ENCODE data around the gene TRMT1. TPM values are rescaled to one million over a fixed set of nuclear protein-coding genes. Genes with fewer than 3 reads are reported as not detected.

The TRMT1 gene
- total RNA-seq, 2 donors from 2014 or later, result 66.4 to 83.2 TPM

DNA sequence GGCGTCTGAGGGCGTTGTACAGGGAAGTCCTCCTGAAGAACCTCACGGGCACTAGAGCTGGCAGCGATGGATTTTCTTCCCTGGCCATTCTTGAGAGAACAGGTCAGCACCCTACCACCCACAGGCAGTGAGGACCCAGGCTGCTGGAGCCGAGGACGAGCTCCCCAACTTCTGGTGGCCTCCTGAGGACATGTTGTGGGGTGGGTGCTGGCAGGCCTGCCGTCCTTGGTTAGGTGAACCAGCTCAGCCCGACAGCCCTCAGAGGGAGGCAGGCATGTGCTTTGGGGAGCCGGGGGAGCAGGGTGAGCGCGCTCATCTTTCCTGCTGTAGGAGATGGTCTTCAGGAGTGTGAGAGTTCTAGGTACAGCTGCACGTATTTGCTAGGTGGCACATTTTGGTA, 29.2 kb downstream of the TRMT1 start:
- Mint-ChIP-seq H3K36me3 (ENCODE audit: low read depth) (no peaks in the 10 kb centered on the region), H3K9me3 (no peaks in the 10 kb centered on the region), H3K4me1 (no peaks in the 10 kb centered on the region), H3K27ac (no peak overlapping the region), H3K4me3 (no peak overlapping the region), H3K27me3 (no peaks in the 10 kb centered on the region)
- ATAC-seq (replicated peaks), result no peak

DNA sequence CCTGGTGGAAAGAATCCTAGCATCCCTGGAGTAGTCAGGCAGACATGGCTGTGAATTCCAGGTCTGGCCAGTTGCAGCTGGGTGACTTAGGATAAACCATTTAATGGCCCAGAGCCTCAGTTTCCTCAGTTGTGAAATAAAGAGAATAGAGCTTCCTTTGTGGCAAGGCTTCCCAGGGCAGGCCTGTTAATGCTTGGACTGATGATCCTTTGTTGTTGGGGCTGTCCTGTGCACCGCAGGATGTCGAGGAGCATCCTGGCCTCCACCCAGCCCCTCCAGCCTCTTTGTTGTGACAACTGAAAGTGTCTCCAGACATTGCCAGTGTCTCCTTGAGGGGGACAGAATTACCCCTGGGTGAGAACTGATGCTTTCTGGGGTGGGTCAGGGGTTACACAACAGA, 30.2 kb downstream of the TRMT1 start:
- H3K36me3 Mint-ChIP-seq (ENCODE audit: low read depth), result no peaks in the 10 kb centered on the region
- no peaks in the 10 kb centered on the region for H3K4me1 Mint-ChIP-seq
- no peak for ATAC-seq (replicated peaks)
- H3K9me3 Mint-ChIP-seq, result no peaks in the 10 kb centered on the region
- H3K4me3 Mint-ChIP-seq, result no peak overlapping the region
- H3K27me3 Mint-ChIP-seq, result no peaks in the 10 kb centered on the region
- H3K27ac Mint-ChIP-seq, result no peak overlapping the region

DNA sequence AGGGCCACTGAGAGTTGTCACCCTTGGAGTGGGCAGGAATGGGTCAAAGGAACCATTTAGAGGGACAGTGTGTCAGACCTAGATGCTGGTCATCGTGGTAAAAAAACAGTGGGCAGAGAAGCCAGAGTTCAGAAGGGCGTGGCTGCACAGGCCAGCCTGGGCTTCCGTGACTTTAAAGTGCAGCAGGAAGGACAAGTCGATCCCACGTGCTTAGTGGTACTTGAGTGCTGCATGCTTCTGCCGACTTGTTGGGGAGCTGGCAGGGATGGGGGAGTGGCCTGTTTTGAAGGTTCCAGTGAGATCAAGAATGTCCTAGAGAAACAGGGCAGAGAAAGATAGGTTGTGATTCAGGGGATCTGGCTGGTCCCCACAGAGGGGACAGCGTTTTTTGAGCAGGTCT, 30.9 kb downstream of the TRMT1 start:
- no peaks in the 10 kb centered on the region for H3K4me1 Mint-ChIP-seq
- H3K36me3 Mint-ChIP-seq (ENCODE audit: low read depth), result no peaks in the 10 kb centered on the region
- no peak for ATAC-seq (replicated peaks)
- H3K4me3 Mint-ChIP-seq, result no peak overlapping the region
- no peaks in the 10 kb centered on the region for H3K9me3 Mint-ChIP-seq
- no peaks in the 10 kb centered on the region for H3K27me3 Mint-ChIP-seq
- no peak overlapping the region for H3K27ac Mint-ChIP-seq

DNA sequence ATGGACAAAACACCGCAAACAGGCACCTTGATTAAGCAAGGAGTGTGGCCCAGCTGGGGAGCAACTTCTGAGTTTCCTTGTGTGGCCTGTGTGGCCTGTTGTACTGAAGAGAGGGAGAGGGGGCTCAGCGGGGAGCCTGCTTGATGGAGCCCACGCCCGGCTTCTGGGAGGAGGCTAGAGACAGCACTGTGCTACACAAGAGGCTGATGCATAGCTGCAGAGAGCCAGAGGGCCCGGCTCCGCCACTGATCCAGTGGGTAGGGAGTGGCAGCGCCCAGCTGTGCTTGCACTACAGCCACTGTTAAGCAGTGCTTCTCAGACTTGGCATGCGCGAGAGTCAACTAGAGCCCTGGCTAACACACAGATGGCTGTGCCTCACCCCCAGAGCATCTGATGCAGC, 32.9 kb downstream of the TRMT1 start:
- Mint-ChIP-seq H3K9me3 (no peaks in the 10 kb centered on the region), H3K36me3 (ENCODE audit: low read depth) (no peaks in the 10 kb centered on the region), H3K27ac (no peak overlapping the region), H3K4me1 (no peaks in the 10 kb centered on the region), H3K4me3 (no peak overlapping the region), H3K27me3 (no peaks in the 10 kb centered on the region)
- no peak for ATAC-seq (replicated peaks)

DNA sequence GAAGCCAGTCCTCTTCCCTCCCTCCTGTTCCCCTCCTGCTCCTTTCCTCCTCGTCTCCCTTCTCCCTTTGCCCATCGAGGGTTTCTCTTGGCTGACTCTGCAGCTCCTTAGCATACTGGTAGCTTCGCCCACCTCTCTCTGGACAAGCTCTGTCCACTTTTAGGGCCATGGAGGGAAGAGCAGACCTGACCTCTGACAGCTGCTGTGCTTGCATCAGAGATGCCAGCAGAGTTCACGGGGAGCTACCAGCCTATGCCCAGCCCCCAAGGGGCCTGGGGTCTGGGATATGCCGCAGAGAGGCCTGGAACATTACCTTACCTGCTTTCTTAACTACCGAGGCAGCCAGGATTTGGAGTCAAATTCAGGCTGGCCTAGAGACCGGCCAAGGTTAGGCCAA, 33.5 kb downstream of the TRMT1 start:
- Mint-ChIP-seq H3K36me3 (ENCODE audit: low read depth) (no peaks in the 10 kb centered on the region), H3K9me3 (no peaks in the 10 kb centered on the region), H3K27me3 (no peaks in the 10 kb centered on the region), H3K4me3 (no peak overlapping the region), H3K27ac (no peak overlapping the region), H3K4me1 (no peaks in the 10 kb centered on the region)
- no peak for ATAC-seq (replicated peaks)

DNA sequence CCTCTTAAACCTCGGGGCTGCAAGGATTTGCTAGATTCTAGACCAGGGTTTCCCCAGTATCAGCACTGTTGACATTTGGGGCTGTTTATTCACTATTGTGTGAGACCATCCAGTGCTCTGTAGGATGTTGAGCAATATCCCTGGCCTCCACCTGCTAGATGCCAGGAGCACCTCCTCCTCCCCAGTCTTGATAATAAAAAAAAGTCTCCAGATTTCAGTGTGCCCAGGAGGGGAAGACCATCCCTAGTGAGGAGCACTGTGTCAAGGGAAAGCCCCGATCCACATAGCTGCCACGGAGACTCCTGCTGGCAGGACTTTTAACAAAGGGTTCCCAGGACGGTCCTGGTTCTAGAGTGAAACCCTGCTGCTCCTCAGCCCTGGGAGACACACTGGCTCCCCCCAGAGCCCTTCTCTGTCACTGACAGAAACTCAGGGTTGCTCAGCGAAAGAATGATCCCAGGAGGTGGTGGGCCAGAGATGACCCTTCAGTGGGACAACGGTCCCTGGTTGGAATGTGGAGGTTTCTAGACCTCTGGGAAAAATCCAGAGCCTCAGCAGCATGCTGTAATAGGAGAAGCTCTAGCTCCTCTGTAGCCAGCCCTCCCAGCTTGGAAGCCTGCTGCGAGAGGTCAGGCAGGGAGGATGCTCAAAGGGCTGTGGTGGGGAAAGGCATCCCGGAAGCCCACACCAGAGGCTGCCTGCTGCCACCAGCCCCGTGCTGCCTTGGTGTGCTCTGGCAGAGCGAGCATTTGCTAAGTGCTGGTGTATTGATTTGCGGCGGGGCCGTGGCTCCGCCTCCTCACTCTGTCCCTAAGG, 34.1 kb downstream of the TRMT1 start:
- Mint-ChIP-seq H3K4me1 (no peaks in the 10 kb centered on the region), H3K27me3 (no peaks in the 10 kb centered on the region), H3K4me3 (no peak overlapping the region), H3K36me3 (ENCODE audit: low read depth) (no peaks in the 10 kb centered on the region), H3K27ac (no peak overlapping the region), H3K9me3 (no peaks in the 10 kb centered on the region)
- no peak for ATAC-seq (replicated peaks)

DNA sequence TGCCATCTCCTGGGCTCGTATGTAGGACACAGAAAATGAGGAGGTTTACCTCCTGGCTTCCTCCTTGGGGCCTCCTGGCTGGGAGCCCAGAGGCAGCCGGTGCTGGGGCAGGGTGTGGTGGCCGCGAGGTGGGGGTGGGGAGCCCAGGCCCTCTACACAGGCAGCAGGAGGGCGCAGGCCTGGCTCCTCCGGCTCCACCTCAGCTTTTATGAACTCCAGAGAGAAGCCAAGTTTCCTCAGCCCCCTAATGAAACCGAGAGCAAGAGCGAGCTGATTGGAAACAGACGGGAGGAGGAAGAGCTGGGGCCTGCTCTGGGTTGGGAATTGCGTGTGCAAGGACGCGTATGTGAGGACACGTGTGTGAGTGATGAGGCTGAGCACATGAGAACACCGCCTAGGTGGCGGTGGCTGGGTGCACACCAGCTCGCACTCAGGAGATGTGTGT, 37.0 kb downstream of the TRMT1 start:
- Mint-ChIP-seq H3K9me3 (no peaks in the 10 kb centered on the region), H3K36me3 (ENCODE audit: low read depth) (no peaks in the 10 kb centered on the region), H3K27ac (no peak overlapping the region), H3K27me3 (no peaks in the 10 kb centered on the region), H3K4me1 (no peaks in the 10 kb centered on the region), H3K4me3 (no peak overlapping the region)
- no peak for ATAC-seq (replicated peaks)

DNA sequence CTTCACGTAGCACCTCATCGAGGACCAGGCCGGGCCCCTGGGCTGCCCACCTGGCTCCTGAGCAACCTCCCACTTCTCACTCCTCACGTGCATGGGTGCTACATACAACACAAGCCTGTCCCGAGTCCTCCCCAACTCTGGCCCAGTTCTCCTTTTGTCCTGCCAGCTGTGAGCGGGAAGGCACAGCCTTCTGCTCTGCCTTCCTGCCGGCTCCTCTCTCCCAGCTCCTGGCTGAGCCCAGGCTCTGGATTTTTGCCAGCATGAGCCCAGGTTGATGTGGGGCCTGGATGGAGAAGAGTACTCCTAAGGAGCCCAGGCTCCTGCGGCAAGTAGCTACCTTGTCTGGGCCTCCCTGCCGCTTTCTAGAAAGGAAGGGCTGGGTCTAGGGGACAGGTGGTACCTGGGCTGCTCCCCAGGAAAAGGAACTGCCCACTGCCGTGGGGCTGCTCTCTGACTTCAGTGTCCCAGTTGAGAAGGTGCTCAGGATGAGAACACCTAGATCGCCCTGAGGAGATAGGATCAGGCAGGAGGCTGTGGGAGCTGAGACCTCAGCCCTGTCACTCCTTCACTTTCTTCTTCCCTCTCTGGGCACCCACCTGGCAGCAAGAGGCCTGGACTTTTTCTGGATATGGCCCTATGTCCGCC, 37.5 kb downstream of the TRMT1 start:
- H3K27me3 Mint-ChIP-seq, result no peaks in the 10 kb centered on the region
- no peaks in the 10 kb centered on the region for H3K36me3 Mint-ChIP-seq (ENCODE audit: low read depth)
- no peaks in the 10 kb centered on the region for H3K9me3 Mint-ChIP-seq
- H3K4me3 Mint-ChIP-seq, result no peak overlapping the region
- H3K4me1 Mint-ChIP-seq, result no peaks in the 10 kb centered on the region
- no peak for ATAC-seq (replicated peaks)
- no peak overlapping the region for H3K27ac Mint-ChIP-seq

DNA sequence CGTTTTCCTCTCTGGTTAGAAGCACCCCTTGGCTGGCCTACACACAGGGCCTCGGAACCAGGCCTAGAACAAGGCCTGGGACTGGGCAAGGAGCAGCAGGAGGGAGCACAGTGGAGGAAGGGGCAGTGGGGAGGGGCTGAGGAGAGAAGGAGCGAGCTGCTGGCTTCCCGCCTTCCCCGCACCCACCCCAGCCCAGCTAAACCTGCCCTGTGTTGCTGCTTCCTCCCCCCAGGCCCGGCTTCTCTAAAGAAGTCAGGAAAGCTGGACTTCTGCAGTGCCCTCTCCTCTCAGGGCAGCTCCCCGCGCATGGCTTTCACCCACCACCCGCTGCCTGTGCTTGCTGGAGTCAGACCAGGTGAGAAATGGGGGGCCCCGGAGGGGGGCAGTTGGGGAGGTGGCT, 38.2 kb downstream of the TRMT1 start:
- Mint-ChIP-seq H3K27me3 (no peaks in the 10 kb centered on the region), H3K27ac (no peak overlapping the region), H3K4me3 (no peak overlapping the region), H3K4me1 (no peaks in the 10 kb centered on the region), H3K36me3 (ENCODE audit: low read depth) (no peaks in the 10 kb centered on the region), H3K9me3 (no peaks in the 10 kb centered on the region)
- no peak for ATAC-seq (replicated peaks)

DNA sequence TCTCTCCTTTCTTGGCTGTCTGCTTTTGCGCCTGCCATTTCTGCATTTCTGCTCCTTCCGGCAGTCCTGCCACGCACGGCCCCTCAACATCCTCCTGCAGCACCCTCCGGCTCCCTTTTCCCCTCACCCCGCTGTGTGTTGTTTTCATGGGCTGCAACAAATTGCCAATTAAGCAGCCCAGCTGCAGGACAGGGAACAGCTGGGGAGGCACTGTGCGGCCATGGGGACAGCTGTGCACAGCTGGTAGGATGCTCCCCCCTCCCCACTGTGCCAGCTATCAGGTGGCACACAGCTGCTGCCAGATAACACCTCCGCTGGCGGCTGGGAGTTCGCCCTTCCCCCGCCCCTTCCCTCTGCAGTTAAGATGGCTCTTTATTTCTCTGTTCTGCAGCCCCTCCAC, 39.3 kb downstream of the TRMT1 start:
- Mint-ChIP-seq H3K27me3 (peaks cover 3% of the 10 kb centered on the region), H3K4me3 (no peak overlapping the region), H3K9me3 (no peaks in the 10 kb centered on the region), H3K27ac (no peak overlapping the region), H3K36me3 (ENCODE audit: low read depth) (no peaks in the 10 kb centered on the region), H3K4me1 (no peaks in the 10 kb centered on the region)
- no peak for ATAC-seq (replicated peaks)

DNA sequence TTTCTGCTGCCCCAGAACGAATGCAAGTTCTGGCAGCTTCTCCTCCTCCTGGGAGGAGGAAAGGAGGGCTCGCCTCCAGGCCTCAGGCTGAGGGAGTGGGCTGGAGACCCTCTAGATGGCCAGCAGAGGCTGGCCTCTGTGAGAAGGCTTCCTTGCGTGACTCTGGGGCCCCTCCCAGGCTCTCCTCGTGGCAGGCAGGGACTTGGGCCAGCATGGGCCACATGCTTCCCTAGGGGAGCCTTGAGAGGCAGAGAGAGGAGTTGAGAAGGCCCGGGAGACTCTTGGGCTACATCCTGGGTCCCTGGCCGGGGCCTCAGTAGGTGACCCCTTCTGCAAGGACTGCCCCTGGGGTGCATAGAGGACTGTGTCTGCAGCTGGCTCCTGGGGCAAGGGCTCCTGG, 39.8 kb downstream of the TRMT1 start:
- Mint-ChIP-seq H3K36me3 (ENCODE audit: low read depth) (no peaks in the 10 kb centered on the region), H3K4me1 (no peaks in the 10 kb centered on the region), H3K9me3 (no peaks in the 10 kb centered on the region), H3K27me3 (peaks cover 3% of the 10 kb centered on the region), H3K4me3 (no peak overlapping the region), H3K27ac (no peak overlapping the region)
- no peak for ATAC-seq (replicated peaks)

DNA sequence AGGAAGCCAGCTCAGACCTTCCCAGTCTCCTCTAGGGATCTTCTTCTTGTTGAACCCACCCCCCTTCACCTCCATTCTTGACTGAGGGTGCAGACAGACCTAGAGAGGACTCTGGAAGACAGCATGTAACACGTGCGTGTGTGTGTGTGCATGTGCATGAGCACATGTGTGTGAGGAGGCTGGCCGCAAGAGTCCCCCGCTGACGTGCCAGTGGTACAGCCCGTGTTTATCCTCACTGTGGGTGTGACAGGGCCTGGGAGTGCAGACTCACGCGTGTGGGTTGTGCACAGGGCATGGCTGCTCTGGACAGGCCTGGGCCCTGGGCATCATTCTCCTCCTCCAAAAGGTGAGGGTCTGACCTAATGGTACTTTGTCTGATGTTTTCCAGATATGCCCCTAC, 40.2 kb downstream of the TRMT1 start:
- Mint-ChIP-seq H3K9me3 (no peaks in the 10 kb centered on the region), H3K27ac (no peak overlapping the region), H3K4me3 (no peak overlapping the region), H3K4me1 (no peaks in the 10 kb centered on the region), H3K36me3 (ENCODE audit: low read depth) (no peaks in the 10 kb centered on the region), H3K27me3 (peaks cover 3% of the 10 kb centered on the region)
- no peak for ATAC-seq (replicated peaks)

DNA sequence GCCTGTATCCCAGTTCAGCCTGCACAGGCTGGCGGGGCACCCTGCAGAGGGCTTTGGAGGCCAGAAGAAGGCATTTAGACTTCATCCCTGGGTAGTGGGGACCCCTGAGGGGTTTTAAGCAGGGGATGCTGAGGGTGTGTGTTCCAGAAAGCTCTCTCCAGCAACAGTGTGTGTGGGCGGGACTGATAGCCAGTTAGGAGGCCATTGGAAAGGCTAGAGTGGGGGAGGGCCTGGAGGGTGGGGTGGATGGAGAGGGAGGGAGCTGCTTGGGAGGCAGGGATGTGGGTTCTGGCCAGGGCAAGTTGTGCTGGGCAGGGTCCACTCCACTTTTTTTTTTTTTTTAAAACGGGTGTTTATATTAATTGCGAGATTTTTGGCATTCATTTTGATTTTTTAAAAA, 42.2 kb downstream of the TRMT1 start:
- ATAC-seq (replicated peaks), result no peak
- Mint-ChIP-seq H3K27me3 (peaks cover 4% of the 10 kb centered on the region), H3K4me1 (no peaks in the 10 kb centered on the region), H3K36me3 (ENCODE audit: low read depth) (no peaks in the 10 kb centered on the region), H3K9me3 (no peaks in the 10 kb centered on the region), H3K4me3 (no peak overlapping the region), H3K27ac (no peak overlapping the region)

DNA sequence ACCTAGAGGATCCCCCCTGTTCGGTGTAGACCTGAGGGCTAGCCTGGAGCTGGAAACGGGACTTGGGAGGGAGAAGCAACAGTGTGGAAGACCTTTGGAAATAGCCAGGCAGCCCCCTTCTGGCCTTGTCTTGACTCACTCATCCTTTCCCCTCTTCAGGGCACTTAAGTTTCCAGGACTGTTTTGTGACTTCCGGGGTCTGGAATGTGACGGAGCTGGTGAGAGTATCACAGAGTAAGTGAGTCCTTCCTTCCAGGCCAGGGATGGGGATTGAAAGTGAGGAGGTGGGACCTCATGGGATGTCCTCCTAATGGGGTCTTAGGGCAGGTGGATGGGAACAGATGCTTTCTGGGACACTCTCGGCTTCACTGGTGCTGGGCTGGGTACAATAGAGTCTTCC, 43.3 kb downstream of the TRMT1 start:
- H3K27me3 Mint-ChIP-seq, result peaks cover 8% of the 10 kb centered on the region
- H3K9me3 Mint-ChIP-seq, result no peaks in the 10 kb centered on the region
- H3K4me3 Mint-ChIP-seq, result no peak overlapping the region
- no peak for ATAC-seq (replicated peaks)
- no peaks in the 10 kb centered on the region for H3K4me1 Mint-ChIP-seq
- H3K27ac Mint-ChIP-seq, result no peak overlapping the region
- no peaks in the 10 kb centered on the region for H3K36me3 Mint-ChIP-seq (ENCODE audit: low read depth)

DNA sequence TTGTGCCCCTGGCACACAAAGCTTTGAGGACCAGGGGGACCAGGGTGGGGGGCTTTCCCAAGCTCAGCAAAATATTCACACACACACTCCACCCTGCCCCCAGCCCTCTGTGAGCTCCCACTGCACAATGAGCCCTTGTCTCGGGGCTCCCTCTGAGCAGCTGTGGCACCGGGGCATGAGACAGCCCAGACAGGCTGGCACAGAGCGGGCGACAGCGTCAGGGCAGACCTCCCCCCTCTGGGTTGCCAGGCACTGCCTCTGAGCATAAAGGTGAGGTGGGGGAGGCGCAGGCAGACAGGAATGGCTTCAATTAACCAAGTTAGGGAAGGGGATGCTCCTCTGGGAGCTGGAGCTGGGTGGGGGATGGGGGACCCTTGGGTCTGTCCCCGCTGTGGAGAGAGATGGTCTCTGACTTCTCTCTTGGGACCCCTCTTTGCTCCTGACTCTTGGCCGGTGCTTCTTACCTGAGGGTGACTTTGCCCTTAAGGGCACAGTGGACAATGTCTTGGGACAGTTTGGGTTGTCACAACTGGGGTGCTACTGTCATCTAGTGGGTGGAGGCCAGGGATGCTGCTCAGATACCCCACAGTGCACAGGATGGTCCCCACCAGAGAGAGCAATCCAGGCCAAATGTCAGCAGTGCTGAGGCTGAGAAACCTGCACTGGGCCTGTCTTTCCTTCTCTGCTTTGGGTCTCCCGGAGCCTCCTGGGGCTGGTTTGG, 44.2 kb downstream of the TRMT1 start:
- no peaks in the 10 kb centered on the region for H3K36me3 Mint-ChIP-seq (ENCODE audit: low read depth)

More for the DNA sequence above, 44.2 kb downstream of the TRMT1 start:
- no peak overlapping the region for H3K4me3 Mint-ChIP-seq
- H3K27me3 Mint-ChIP-seq, result peaks cover 11% of the 10 kb centered on the region
- H3K9me3 Mint-ChIP-seq, result no peaks in the 10 kb centered on the region
- ATAC-seq (replicated peaks), result no peak
- H3K4me1 Mint-ChIP-seq, result no peaks in the 10 kb centered on the region
- H3K27ac Mint-ChIP-seq, result no peak overlapping the region

All from activated T-helper 17 cell treated with anti-CD3 and anti-CD28 coated beads, Interleukin-2, amount 50 U/mL, for 72 hours (primary cell).